ENCODE results near the gene BCORL1. TPM values are rescaled to one million over a fixed set of nuclear protein-coding genes. Genes with fewer than 3 reads are reported as not detected.

The BCORL1 gene
- total RNA-seq, 1 donor from 2014 or later, result 15.0 TPM

GRCh38 chrX:130034178-130034577 lies 51.7 kb downstream of the BCORL1 start:
- H3K27ac ChIP-seq, result no peak overlapping the region
- H3K4me3 ChIP-seq, result no peak overlapping the region
- TF ChIP-seq CTCF (IDR thresholded peaks at IDR 0.05), result no peak
- H3K27me3 ChIP-seq, result no peaks in the 10 kb centered on the region
- intact Hi-C loops (cut with DNase I), result no loop called here
- H3K36me3 ChIP-seq, result peaks cover 14% of the 10 kb centered on the region
- ATAC-seq, result no peak
- H3K9me3 ChIP-seq, result no peaks in the 10 kb centered on the region
- DNase-seq, result no peak
- no peaks in the 10 kb centered on the region for H3K4me1 ChIP-seq

GRCh38 chrX:130039847-130040246 lies 57.4 kb downstream of the BCORL1 start:
- intact Hi-C loops (cut with DNase I), result no loop called here
- Histone ChIP-seq H3K4me3 (no peak overlapping the region), H3K36me3 (peaks cover 12% of the 10 kb centered on the region), H3K27me3 (no peaks in the 10 kb centered on the region), H3K4me1 (no peaks in the 10 kb centered on the region), H3K9me3 (no peaks in the 10 kb centered on the region), H3K27ac (no peak overlapping the region)
- ATAC-seq, result no peak
- DNase-seq, result no peak
- TF ChIP-seq CTCF (IDR thresholded peaks at IDR 0.05), result no peak

DNA sequence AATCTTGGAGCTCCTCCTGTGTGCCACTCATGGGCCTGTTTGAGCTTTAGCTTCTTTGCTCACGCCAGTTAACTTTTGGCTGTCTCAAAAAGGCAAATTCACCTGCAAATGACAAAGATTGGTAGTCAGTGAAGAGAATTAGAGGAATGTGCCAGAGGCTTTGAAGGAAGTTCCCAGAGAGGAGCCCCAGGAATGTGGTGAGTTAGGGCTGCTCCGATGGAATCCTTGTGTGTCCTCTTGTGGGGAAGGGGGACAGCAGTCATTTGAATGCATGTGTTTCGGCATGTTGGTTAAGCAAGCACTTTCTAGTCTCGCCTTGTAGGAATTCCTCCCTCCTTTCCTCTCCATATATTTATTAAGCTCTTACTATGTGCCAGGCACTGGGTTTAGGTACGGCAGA lies 65.0 kb downstream of the BCORL1 start:
- ATAC-seq (no peak), DNase-seq (no peak)
- intact Hi-C loops (cut with DNase I), result no loop called here
- no peaks in the 10 kb centered on the region for H3K4me1 ChIP-seq
- no peak overlapping the region for H3K27ac ChIP-seq
- no peak overlapping the region for H3K4me3 ChIP-seq
- H3K27me3 ChIP-seq, result no peaks in the 10 kb centered on the region
- H3K9me3 ChIP-seq, result no peaks in the 10 kb centered on the region
- H3K36me3 ChIP-seq, result peaks cover 19% of the 10 kb centered on the region
- no peak for TF ChIP-seq CTCF (IDR thresholded peaks at IDR 0.05)

- TF ChIP-seq CTCF (IDR thresholded peaks at IDR 0.05), result no peak
- intact Hi-C loops (cut with DNase I), result no loop called here
- ATAC-seq (no peak), DNase-seq (no peak)
- no peak overlapping the region for H3K27ac ChIP-seq
- no peaks in the 10 kb centered on the region for H3K4me1 ChIP-seq
- no peaks in the 10 kb centered on the region for H3K9me3 ChIP-seq
- H3K36me3 ChIP-seq, result peaks cover 24% of the 10 kb centered on the region
- no peak overlapping the region for H3K4me3 ChIP-seq
- H3K27me3 ChIP-seq, result no peaks in the 10 kb centered on the region
Observed at GRCh38 chrX:130048686-130049222, 66.3 kb downstream of the BCORL1 start.

- Histone ChIP-seq H3K27ac (no peak overlapping the region), H3K9me3 (no peaks in the 10 kb centered on the region), H3K4me3 (no peak overlapping the region), H3K27me3 (no peaks in the 10 kb centered on the region), H3K36me3 (peaks cover 24% of the 10 kb centered on the region), H3K4me1 (no peaks in the 10 kb centered on the region)
- ATAC-seq (no peak), DNase-seq (no peak)
- intact Hi-C loops (cut with DNase I), result no loop called here
- no peak for TF ChIP-seq CTCF (IDR thresholded peaks at IDR 0.05)
Observed at GRCh38 chrX:130049821-130050220, 67.4 kb downstream of the BCORL1 start.

Data from upper lobe of right lung (tissue), 1 donor.